Osteoblast (primary cell): ENCODE measurements around the gene PPP1R3D. TPM values are rescaled to one million over a fixed set of nuclear protein-coding genes. Genes with fewer than 3 reads are reported as not detected.

ENCODE experiments used
- DNase-seq: peaks from one replicate; pipeline ENCODE4 v3.0.0; 2011; ENCODE audit warnings: low spot score, mixed read lengths; ENCODE audit not compliant: insufficient read length; ENCODE audit errors: missing footprints
- H2AFZ ChIP-seq: 2 replicates; pipeline ENCODE4 v1.6.0; 2011; ENCODE audit warnings: mild to moderate bottlenecking, low read length
- H3K27ac ChIP-seq: 2 replicates; pipeline ENCODE4 v1.5.1; 2011; ENCODE audit warnings: mild to moderate bottlenecking, low read depth, low read length, moderate library complexity
- H3K27me3 ChIP-seq: 2 replicates; pipeline ENCODE4 v1.6.0; 2012; ENCODE audit warnings: mild to moderate bottlenecking, control low read depth, inconsistent platforms, low read length, moderate library complexity; ENCODE audit not compliant: insufficient read depth
- H3K36me3 ChIP-seq: 2 replicates; pipeline ENCODE4 v1.5.1; 2011; ENCODE audit warnings: mild to moderate bottlenecking, low read length, control low read depth, moderate library complexity; ENCODE audit not compliant: insufficient read depth
- H3K4me1 ChIP-seq: 2 replicates; pipeline ENCODE4 v1.5.1; 2011; ENCODE audit warnings: mild to moderate bottlenecking, low read length, control low read depth, moderate library complexity; ENCODE audit not compliant: insufficient read depth
- H3K4me2 ChIP-seq: 2 replicates; pipeline ENCODE4 v1.6.0; 2011; ENCODE audit warnings: mild to moderate bottlenecking, low read length; ENCODE audit not compliant: insufficient read depth
- H3K4me3 ChIP-seq: fragments of 200-600 bp; sonication (generic); 3 replicates; pipeline ENCODE4 v1.5.1; 2012; ENCODE audit warnings: mild to moderate bottlenecking, low read length, inconsistent platforms; ENCODE audit not compliant: insufficient read depth
- H3K79me2 ChIP-seq: 2 replicates; pipeline ENCODE4 v1.6.0; 2012; ENCODE audit warnings: mild to moderate bottlenecking, low read length, control low read depth, inconsistent platforms; ENCODE audit not compliant: insufficient read depth
- H3K9me3 ChIP-seq: 2 replicates; pipeline ENCODE4 v1.5.1; 2011; ENCODE audit warnings: low read depth, low read length, control low read depth
- H4K20me1 ChIP-seq: 2 replicates; pipeline ENCODE4 v1.6.0; 2012; ENCODE audit warnings: mild to moderate bottlenecking, low read length, control low read depth; ENCODE audit not compliant: insufficient read depth
- total RNA-seq: library from RNA; depleted of rRNA; stranded (reverse); fragments of >200 nt; gene quantifications from 2 replicates; pipeline ENCODE4 v1.2.3, GENCODE V29; 2012
- TF ChIP-seq, protein P1 (sequence below): IDR thresholded peaks from 2 replicates; pipeline ENCODE4 v1.5.1; 2011; ENCODE audit warnings: mild to moderate bottlenecking, low read depth, low read length, moderate library complexity; ENCODE audit errors: extremely low read depth

PPP1R3D gene
- total RNA-seq, 1 donor, result 8.0 TPM

DNA sequence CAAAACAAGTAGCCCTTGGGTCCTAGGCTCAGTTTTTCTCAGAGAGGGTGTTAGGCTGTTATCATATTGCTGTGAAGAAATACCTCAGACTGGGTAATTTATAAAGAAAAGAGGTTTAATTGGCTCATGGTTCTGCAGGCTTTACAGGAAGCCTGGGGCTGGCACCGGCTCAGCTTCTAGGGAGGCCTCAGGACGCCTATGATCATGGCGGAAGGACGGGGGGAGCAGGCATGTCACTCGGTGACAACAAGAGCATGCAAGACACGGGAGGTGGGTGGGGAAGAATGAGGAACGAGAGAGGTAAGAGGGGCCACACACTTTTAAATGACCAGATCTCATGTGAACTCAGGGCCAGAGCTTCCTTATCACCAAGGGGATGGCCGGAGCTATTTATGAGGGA lies 45.1 kb upstream of the PPP1R3D start:
- TF ChIP-seq, protein P1, sequence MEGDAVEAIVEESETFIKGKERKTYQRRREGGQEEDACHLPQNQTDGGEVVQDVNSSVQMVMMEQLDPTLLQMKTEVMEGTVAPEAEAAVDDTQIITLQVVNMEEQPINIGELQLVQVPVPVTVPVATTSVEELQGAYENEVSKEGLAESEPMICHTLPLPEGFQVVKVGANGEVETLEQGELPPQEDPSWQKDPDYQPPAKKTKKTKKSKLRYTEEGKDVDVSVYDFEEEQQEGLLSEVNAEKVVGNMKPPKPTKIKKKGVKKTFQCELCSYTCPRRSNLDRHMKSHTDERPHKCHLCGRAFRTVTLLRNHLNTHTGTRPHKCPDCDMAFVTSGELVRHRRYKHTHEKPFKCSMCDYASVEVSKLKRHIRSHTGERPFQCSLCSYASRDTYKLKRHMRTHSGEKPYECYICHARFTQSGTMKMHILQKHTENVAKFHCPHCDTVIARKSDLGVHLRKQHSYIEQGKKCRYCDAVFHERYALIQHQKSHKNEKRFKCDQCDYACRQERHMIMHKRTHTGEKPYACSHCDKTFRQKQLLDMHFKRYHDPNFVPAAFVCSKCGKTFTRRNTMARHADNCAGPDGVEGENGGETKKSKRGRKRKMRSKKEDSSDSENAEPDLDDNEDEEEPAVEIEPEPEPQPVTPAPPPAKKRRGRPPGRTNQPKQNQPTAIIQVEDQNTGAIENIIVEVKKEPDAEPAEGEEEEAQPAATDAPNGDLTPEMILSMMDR, result no peak
- no peaks in the 10 kb centered on the region for H3K4me1 ChIP-seq
- DNase-seq, result no peak
- no peaks in the 10 kb centered on the region for H3K36me3 ChIP-seq
- H2AFZ ChIP-seq, result no peak overlapping the region
- no peaks in the 10 kb centered on the region for H3K27me3 ChIP-seq
- H3K79me2 ChIP-seq, result no peaks in the 10 kb centered on the region
- no peaks in the 10 kb centered on the region for H4K20me1 ChIP-seq
- H3K4me3 ChIP-seq, result no peak overlapping the region
- H3K27ac ChIP-seq, result no peak overlapping the region
- H3K9me3 ChIP-seq, result no peaks in the 10 kb centered on the region
- no peak overlapping the region for H3K4me2 ChIP-seq

DNA sequence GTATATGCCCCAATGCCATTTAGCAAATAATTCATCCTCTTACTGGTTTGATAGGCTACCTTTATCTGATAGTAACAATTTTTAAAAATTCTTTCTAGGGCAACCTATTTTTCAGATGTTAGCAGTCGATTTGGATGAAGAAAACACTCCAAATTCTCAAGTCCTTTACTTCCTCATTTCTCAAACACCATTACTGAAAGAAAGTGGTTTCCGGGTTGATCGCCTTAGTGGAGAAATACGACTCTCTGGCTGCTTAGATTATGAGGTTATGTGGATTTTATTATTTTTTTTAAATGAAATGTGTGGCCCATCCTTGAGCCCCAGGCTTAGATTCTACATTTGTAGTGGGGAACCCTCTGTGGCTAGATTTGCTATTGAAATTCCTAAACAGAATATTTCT lies 44.4 kb upstream of the PPP1R3D start:
- TF ChIP-seq, protein P1, result no peak
- Histone ChIP-seq H3K27ac (no peak overlapping the region), H3K36me3 (no peaks in the 10 kb centered on the region), H2AFZ (no peak overlapping the region), H3K4me3 (no peak overlapping the region), H4K20me1 (no peaks in the 10 kb centered on the region), H3K79me2 (no peaks in the 10 kb centered on the region), H3K27me3 (no peaks in the 10 kb centered on the region), H3K4me2 (no peak overlapping the region), H3K4me1 (no peaks in the 10 kb centered on the region), H3K9me3 (no peaks in the 10 kb centered on the region)
- DNase-seq, result no peak

DNA sequence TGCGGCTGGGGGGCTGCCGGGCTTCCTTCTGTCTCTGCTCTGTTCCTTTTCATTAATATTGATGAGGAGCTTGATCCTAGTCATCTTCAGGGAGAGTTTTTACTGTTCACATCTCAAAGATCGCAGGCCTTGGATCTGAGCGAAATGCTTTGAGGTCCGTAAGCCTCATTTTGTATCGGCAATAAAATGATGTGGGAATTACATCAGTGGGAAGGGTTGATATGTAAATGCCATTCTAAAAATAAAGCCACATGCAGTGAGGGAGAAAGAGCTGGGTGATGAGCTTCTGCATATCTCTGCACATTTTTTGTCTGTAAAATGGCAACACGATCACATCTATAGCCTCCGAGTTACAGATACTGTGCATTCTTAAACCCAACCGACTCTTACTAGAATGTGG lies 43.0 kb upstream of the PPP1R3D start:
- Histone ChIP-seq H3K4me1 (no peaks in the 10 kb centered on the region), H3K79me2 (no peaks in the 10 kb centered on the region), H3K27ac (no peak overlapping the region), H4K20me1 (no peaks in the 10 kb centered on the region), H3K4me3 (no peak overlapping the region), H2AFZ (no peak overlapping the region), H3K27me3 (no peaks in the 10 kb centered on the region), H3K9me3 (no peaks in the 10 kb centered on the region), H3K36me3 (no peaks in the 10 kb centered on the region), H3K4me2 (no peak overlapping the region)
- TF ChIP-seq, protein P1, result no peak
- DNase-seq, result no peak

DNA sequence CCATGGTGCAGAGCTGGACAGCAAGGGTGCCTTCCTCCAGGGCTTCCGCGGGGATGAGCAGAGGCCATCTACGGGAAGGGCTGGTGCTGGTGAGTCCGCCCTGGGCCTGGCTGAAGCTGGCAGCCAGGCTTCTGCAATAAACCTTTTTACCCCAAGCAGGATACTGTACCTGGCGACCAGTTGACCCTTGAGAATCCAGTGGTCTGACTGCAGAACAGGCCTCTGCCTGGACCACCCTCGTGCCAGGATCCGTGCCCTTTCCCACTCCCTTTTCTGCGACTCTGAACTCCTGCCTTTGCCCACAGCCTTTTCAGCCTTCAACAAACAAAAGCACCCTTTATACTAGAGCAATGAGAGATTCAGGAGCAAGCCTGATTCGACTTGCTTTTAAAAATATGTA lies 37.0 kb upstream of the PPP1R3D start:
- Histone ChIP-seq H3K27ac (no peak overlapping the region), H3K36me3 (no peaks in the 10 kb centered on the region), H4K20me1 (no peaks in the 10 kb centered on the region), H3K9me3 (no peaks in the 10 kb centered on the region), H3K4me2 (no peak overlapping the region), H3K4me1 (no peaks in the 10 kb centered on the region), H3K79me2 (no peaks in the 10 kb centered on the region), H3K27me3 (no peaks in the 10 kb centered on the region), H3K4me3 (no peak overlapping the region), H2AFZ (no peak overlapping the region)
- DNase-seq, result no peak
- TF ChIP-seq, protein P1, result no peak
